ENCODE measurements around the gene BSN.

The BSN gene

DNA sequence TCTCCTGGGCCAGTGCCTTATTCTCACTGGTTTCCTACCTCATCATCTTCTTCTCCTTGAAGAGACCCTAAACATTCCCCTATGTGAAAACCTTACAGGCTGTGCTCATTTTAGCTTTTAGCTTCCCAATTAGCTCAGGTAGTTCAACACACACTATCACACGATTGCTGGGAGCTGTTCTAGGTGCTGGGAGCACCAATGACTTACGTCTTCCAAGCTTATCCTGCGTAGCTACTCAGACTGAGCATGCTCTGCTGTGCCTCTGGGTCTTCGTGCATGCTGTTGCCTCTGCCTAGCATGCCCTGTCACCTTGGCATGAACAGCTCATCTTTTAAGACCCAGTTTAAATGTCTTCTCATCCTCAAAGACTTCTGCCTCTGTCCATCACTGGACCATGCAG is 64.1 kb downstream of the BSN start:
- H3K4me3 ChIP-seq (ENCODE audit: low read depth, low read length) = no peak overlapping the region
- TF ChIP-seq, protein P1, sequence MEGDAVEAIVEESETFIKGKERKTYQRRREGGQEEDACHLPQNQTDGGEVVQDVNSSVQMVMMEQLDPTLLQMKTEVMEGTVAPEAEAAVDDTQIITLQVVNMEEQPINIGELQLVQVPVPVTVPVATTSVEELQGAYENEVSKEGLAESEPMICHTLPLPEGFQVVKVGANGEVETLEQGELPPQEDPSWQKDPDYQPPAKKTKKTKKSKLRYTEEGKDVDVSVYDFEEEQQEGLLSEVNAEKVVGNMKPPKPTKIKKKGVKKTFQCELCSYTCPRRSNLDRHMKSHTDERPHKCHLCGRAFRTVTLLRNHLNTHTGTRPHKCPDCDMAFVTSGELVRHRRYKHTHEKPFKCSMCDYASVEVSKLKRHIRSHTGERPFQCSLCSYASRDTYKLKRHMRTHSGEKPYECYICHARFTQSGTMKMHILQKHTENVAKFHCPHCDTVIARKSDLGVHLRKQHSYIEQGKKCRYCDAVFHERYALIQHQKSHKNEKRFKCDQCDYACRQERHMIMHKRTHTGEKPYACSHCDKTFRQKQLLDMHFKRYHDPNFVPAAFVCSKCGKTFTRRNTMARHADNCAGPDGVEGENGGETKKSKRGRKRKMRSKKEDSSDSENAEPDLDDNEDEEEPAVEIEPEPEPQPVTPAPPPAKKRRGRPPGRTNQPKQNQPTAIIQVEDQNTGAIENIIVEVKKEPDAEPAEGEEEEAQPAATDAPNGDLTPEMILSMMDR (IDR thresholded peaks at IDR 0.05; ENCODE audit: borderline replicate concordance, insufficient read depth, low read depth, low read length) = no peak

DNA sequence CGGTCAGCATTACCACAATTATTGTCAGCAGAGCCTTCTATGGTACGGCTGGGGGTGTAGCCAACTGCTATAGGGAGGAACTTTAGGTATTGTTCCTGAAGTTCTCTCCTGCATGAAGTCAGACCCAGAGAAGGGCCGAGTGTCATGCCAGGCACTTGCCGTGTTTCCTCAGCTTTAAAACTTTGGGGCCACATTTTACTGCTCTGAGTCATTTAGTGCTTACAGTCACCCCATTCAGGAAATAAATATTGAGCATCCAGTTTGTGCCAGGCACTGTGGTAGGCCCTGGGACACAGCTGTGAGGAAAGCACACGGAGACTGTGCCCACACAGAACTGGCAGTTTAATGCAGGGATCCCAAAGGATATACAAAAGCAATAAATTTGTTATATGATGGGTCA is 65.4 kb downstream of the BSN start:
- TF ChIP-seq, protein P1 (IDR thresholded peaks at IDR 0.05; ENCODE audit: borderline replicate concordance, insufficient read depth, low read depth, low read length) = no peak

DNA sequence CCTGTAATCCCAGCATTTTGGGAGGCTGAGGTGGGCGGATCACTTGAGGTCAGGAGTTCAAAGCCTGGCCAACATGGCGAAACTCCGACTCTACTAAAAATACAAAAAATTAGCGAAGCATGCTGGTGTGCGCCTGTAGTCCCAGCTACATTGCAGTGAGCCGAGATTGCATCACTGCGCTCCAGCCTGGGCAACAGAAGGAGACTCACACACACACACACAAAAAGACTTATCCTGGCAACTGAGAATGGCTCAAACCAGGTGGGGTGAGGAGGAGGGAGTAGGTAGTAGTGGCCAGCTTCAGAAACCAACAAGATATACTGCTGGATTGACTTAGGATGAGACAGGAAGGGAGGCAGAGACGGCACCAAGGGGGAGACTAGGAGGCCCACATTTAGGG is 66.5 kb downstream of the BSN start:
- TF ChIP-seq, protein P1 (IDR thresholded peaks at IDR 0.05; ENCODE audit: borderline replicate concordance, insufficient read depth, low read depth, low read length) = no peak
- no peak overlapping the region for H3K4me3 ChIP-seq (ENCODE audit: low read depth, low read length)

More for the DNA sequence above, 65.4 kb downstream of the BSN start:
- no peak overlapping the region for H3K4me3 ChIP-seq (ENCODE audit: low read depth, low read length)

DNA sequence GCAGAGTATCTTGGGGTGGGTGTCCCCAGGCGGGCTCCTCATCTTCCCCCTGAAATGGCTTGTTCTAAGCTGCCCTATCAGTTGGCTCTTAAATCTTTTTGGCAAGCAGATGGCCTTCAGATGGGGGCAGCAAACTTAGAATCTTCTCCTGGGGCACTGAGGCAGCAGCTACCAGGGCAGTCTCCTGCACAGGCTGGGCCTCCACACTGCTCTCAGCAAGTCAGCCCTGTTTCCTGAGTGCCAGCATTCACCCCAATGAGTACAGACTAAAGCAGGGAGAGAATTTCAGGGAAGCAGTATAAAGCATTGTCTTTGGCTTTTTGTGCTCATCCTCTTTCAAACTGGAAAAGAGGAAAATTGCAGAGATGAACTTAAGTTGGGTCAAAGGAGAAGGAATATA is 68.8 kb downstream of the BSN start:
- no peak overlapping the region for H3K4me3 ChIP-seq (ENCODE audit: low read depth, low read length)
- TF ChIP-seq, protein P1 (IDR thresholded peaks at IDR 0.05; ENCODE audit: borderline replicate concordance, insufficient read depth, low read depth, low read length) = no peak

DNA sequence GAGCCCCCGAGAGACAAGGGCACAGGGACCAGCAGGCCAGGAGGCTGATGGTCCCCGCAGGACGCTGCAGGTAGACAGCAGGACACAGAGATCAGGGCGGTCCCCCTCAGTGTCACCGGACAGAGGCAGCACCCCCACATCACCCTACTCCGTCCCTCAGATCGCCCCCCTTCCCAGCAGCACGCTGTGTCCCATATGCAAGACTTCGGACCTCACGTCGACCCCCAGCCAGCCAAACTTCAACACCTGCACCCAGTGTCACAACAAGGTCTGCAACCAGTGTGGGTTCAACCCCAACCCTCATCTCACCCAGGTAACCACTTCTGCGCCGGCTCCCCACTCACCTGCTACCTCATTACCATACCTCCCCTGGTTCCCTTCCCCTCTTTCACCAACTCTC is 70.8 kb downstream of the BSN start:
- no peak overlapping the region for H3K4me3 ChIP-seq (ENCODE audit: low read depth, low read length)
- TF ChIP-seq, protein P1 (IDR thresholded peaks at IDR 0.05; ENCODE audit: borderline replicate concordance, insufficient read depth, low read depth, low read length) = no peak

DNA sequence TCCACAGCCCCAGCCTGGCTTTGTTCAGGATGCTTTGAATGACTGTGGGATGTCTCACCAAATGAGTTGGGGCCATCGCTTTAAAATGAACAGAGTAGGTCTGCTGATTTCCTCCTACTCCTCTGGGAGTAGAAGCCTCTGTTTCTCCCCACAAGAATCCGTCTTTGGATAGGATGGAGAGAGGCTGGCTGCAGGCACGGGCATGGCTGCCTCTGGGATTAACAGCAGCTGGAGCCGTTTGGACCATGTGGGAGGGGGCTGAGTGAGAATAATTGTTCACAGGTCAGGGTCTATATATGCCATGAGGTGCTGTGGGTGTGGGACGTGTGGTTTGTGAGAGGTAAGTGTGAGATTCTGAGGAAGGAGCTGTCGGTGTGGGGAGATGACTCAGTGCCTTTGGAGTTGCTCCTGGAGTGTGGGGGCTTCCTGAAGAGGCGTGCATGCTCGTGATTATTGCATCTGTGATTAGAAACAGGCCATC is 71.9 kb downstream of the BSN start:
- no peak overlapping the region for H3K4me3 ChIP-seq (ENCODE audit: low read depth, low read length)
- TF ChIP-seq, protein P1 (IDR thresholded peaks at IDR 0.05; ENCODE audit: borderline replicate concordance, insufficient read depth, low read depth, low read length) = no peak

DNA sequence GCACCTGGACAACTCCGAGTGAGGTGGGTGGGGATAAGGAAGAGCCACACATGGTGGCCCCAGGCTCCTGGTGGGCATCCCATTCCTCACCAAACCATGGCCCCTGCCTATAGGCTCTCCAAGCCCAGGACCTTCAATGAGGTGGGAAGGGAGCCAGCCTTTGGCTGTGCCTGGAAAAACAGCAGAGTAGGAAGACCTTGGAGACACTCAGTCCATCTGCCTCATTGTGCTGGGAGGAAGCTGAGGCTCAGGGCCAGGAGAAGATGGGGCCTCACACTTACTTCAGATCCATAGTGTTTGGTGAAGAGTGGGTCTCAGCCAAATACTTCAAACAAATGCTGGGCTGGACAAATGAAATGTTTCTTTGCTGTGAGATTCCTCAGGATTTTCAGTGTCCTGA is 72.5 kb downstream of the BSN start:
- TF ChIP-seq, protein P1 (IDR thresholded peaks at IDR 0.05; ENCODE audit: borderline replicate concordance, insufficient read depth, low read depth, low read length) = no peak
- no peak overlapping the region for H3K4me3 ChIP-seq (ENCODE audit: low read depth, low read length)
